Measurements from ENCODE around the gene HMGXB3. TPM values are rescaled to one million over a fixed set of nuclear protein-coding genes. Genes with fewer than 3 reads are reported as not detected.

The HMGXB3 gene
- total and polyA plus RNA-seq, 2 donors (not counting 1 experiment from before 2014, with no cell fraction given), result 29.9 to 31.5 TPM

DNA sequence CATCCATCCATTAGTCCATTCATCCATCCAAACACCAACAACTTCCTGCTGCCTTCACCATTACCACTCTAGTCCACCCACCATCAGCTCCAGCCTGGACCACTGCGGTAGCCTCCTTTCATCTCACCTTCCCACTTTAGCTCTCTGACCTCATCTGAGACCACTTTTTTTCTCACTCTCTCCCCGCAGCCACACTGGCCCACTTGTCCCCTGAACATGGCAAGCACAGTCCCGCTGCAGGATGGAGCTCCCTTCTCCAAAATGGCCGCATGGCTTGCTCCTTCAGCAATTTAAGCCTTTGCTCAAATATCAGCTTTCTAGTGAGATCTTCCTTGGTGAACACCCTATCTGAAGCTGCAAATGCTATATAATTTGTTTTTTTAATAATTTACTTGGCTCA is 74.7 kb downstream of the HMGXB3 start:
- Histone ChIP-seq H3K9me3 (ENCODE audit: control insufficient read depth, insufficient read depth, low read depth, low read length) (no peaks in the 10 kb centered on the region), H3K9ac (ENCODE audit: insufficient read depth, low read length) (no peak overlapping the region), H3K4me3 (replicated peaks in 1 of 4; ENCODE audit: control extremely low read depth in 1 of 4, insufficient read depth in 1 of 4, low read depth in 3 of 4, low read length in 4 of 4) (no peak overlapping the region), H3K79me2 (ENCODE audit: control insufficient read depth, insufficient read depth, low read length) (no peaks in the 10 kb centered on the region), H4K20me1 (ENCODE audit: control insufficient read depth, extremely low read depth, insufficient read depth, low read length) (no peaks in the 10 kb centered on the region), H3K4me2 (ENCODE audit: extremely low read depth, insufficient read depth, low read length) (no peak overlapping the region), H2AFZ (ENCODE audit: low read length) (no peak overlapping the region), H3K36me3 (ENCODE audit: control insufficient read depth, insufficient read depth, low read length) (no peaks in the 10 kb centered on the region), H3K27me3 (ENCODE audit: control insufficient read depth, insufficient read depth, low read length) (peaks cover 13% of the 10 kb centered on the region), H3K4me1 (ENCODE audit: control insufficient read depth, extremely low read depth, insufficient read depth, low read length) (no peaks in the 10 kb centered on the region), H3K27ac (ENCODE audit: insufficient read depth, low read length) (no peak overlapping the region)
- TF ChIP-seq, protein P1, sequence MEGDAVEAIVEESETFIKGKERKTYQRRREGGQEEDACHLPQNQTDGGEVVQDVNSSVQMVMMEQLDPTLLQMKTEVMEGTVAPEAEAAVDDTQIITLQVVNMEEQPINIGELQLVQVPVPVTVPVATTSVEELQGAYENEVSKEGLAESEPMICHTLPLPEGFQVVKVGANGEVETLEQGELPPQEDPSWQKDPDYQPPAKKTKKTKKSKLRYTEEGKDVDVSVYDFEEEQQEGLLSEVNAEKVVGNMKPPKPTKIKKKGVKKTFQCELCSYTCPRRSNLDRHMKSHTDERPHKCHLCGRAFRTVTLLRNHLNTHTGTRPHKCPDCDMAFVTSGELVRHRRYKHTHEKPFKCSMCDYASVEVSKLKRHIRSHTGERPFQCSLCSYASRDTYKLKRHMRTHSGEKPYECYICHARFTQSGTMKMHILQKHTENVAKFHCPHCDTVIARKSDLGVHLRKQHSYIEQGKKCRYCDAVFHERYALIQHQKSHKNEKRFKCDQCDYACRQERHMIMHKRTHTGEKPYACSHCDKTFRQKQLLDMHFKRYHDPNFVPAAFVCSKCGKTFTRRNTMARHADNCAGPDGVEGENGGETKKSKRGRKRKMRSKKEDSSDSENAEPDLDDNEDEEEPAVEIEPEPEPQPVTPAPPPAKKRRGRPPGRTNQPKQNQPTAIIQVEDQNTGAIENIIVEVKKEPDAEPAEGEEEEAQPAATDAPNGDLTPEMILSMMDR (conservative IDR thresholded peaks at IDR 0.05 in 1 of 2, IDR thresholded peaks at IDR 0.05 in 1 of 2; ENCODE audit: low read depth in 1 of 2, low read length in 2 of 2), result no peak
- no peak for TF ChIP-seq EZH2 (IDR thresholded peaks at IDR 0.05; ENCODE audit: low read length, missing control alignments)
- DNase-seq (ENCODE audit: low read depth in 2 of 2), result no peak

DNA sequence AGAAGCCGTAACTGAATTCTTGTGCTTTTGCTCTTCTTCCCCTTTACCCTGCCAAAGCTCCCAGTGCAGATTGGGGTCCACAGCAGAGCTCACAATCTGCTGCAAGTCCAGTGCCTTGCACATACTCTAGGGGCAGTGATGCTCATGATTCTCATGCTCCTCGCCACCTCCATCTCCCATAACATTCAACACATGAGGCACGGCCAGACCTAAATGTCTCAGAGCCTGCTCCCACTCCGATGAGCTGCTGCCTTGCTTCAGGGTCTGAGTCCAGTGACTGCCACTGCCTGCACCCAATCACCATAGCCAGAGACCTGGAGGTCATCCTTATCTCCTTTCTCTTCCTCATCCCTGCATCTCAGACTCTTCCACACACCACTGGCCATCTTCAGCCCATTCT is 75.3 kb downstream of the HMGXB3 start:
- no peaks in the 10 kb centered on the region for H3K36me3 ChIP-seq (ENCODE audit: control insufficient read depth, insufficient read depth, low read length)
- no peak overlapping the region for H3K9ac ChIP-seq (ENCODE audit: insufficient read depth, low read length)
- H2AFZ ChIP-seq (ENCODE audit: low read length), result no peak overlapping the region
- no peak overlapping the region for H3K4me2 ChIP-seq (ENCODE audit: extremely low read depth, insufficient read depth, low read length)
- H3K27me3 ChIP-seq (ENCODE audit: control insufficient read depth, insufficient read depth, low read length), result peaks cover 13% of the 10 kb centered on the region
- H3K4me1 ChIP-seq (ENCODE audit: control insufficient read depth, extremely low read depth, insufficient read depth, low read length), result no peaks in the 10 kb centered on the region
- H4K20me1 ChIP-seq (ENCODE audit: control insufficient read depth, extremely low read depth, insufficient read depth, low read length), result no peaks in the 10 kb centered on the region
- no peak for DNase-seq (ENCODE audit: low read depth in 2 of 2)
- no peaks in the 10 kb centered on the region for H3K79me2 ChIP-seq (ENCODE audit: control insufficient read depth, insufficient read depth, low read length)
- no peak overlapping the region for H3K4me3 ChIP-seq (replicated peaks in 1 of 4; ENCODE audit: control extremely low read depth in 1 of 4, insufficient read depth in 1 of 4, low read depth in 3 of 4, low read length in 4 of 4)
- H3K9me3 ChIP-seq (ENCODE audit: control insufficient read depth, insufficient read depth, low read depth, low read length), result no peaks in the 10 kb centered on the region
- TF ChIP-seq EZH2 (IDR thresholded peaks at IDR 0.05; ENCODE audit: low read length, missing control alignments), result no peak
- TF ChIP-seq, protein P1 (conservative IDR thresholded peaks at IDR 0.05 in 1 of 2, IDR thresholded peaks at IDR 0.05 in 1 of 2; ENCODE audit: low read depth in 1 of 2, low read length in 2 of 2), result no peak
- H3K27ac ChIP-seq (ENCODE audit: insufficient read depth, low read length), result no peak overlapping the region

DNA sequence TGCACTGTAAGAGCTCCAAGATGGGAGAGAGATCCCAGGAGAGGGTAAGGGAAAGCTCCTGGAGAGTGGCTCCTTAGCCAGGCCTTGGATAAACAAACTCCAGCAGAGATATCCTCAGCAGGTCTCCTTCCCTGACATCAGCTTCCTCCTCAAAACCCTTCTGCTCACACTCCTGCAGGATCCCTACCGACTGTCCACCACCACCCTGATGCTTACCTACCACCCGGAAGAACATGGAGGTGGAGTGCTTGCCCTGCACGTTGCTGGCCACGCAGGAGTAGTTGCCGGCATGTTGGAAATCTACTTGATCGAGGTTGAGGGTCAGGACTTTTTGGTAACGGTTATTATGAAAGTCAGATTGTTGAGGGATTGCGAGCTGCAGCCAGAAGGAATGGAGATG is 76.5 kb downstream of the HMGXB3 start:
- no peak overlapping the region for H3K4me2 ChIP-seq (ENCODE audit: extremely low read depth, insufficient read depth, low read length)
- no peak overlapping the region for H2AFZ ChIP-seq (ENCODE audit: low read length)
- TF ChIP-seq, protein P1 (conservative IDR thresholded peaks at IDR 0.05 in 1 of 2, IDR thresholded peaks at IDR 0.05 in 1 of 2; ENCODE audit: low read depth in 1 of 2, low read length in 2 of 2), result no peak
- TF ChIP-seq EZH2 (IDR thresholded peaks at IDR 0.05; ENCODE audit: low read length, missing control alignments), result no peak

More for the DNA sequence above, 76.5 kb downstream of the HMGXB3 start:
- Histone ChIP-seq H3K36me3 (ENCODE audit: control insufficient read depth, insufficient read depth, low read length) (no peaks in the 10 kb centered on the region), H4K20me1 (ENCODE audit: control insufficient read depth, extremely low read depth, insufficient read depth, low read length) (no peaks in the 10 kb centered on the region), H3K27ac (ENCODE audit: insufficient read depth, low read length) (no peak overlapping the region), H3K9me3 (ENCODE audit: control insufficient read depth, insufficient read depth, low read depth, low read length) (no peaks in the 10 kb centered on the region), H3K79me2 (ENCODE audit: control insufficient read depth, insufficient read depth, low read length) (no peaks in the 10 kb centered on the region), H3K4me1 (ENCODE audit: control insufficient read depth, extremely low read depth, insufficient read depth, low read length) (no peaks in the 10 kb centered on the region), H3K27me3 (ENCODE audit: control insufficient read depth, insufficient read depth, low read length) (peaks cover 13% of the 10 kb centered on the region), H3K4me3 (replicated peaks in 1 of 4; ENCODE audit: control extremely low read depth in 1 of 4, insufficient read depth in 1 of 4, low read depth in 3 of 4, low read length in 4 of 4) (no peak overlapping the region), H3K9ac (ENCODE audit: insufficient read depth, low read length) (no peak overlapping the region)
- no peak for DNase-seq (ENCODE audit: low read depth in 2 of 2)
